Tongue (tissue), 2 donors: ENCODE results near the gene EFR3B. TPM values are rescaled to one million over a fixed set of nuclear protein-coding genes. Genes with fewer than 3 reads are reported as not detected.
"Not testable (repeated sequence)": the region's sequence is repeated elsewhere in the genome, so short reads cannot be mapped to it uniquely, and the experiment has no call there.

Experiments used
- DNase-seq: peaks from one replicate; pipeline ENCODE4 v3.0.0-alpha.2; 2015
- total RNA-seq: library from RNA; depleted of rRNA; stranded (reverse); fragments of >200 nt; gene quantifications from one replicate; pipeline ENCODE4 v1.2.3, GENCODE V29; 2014

EFR3B gene
- total RNA-seq, 1 donor from 2014 or later = 6.1 TPM

- not testable (repeated sequence) for DNase-seq
Measured at GRCh38 chr2:25150993-25151392, 109.1 kb downstream of the EFR3B start.

DNA sequence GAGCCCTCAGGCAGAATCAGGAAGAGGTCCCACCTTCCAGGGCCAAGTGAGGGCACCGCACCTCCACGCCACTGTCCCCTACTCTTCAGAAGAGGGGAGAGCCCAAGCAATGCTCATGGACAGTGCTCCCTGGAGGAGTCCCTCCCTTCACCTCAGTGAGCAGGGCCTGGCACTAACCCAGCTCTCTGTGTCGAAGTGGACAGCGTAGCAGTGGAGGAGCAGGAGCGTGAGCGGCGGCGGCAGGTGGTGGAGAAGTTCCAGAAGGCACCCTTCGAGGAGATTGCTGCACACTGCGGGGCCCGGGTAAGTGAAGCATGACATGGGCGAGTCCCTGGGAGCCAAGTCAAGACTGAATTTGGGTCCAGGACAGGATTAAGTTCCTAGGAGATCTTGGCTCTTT lies 109.8 kb downstream of the EFR3B start:
- peak; percentile 93 for DNase-seq

- no peak for DNase-seq
Measured at GRCh38 chr2:25155401-25155800, 113.5 kb downstream of the EFR3B start.

DNA sequence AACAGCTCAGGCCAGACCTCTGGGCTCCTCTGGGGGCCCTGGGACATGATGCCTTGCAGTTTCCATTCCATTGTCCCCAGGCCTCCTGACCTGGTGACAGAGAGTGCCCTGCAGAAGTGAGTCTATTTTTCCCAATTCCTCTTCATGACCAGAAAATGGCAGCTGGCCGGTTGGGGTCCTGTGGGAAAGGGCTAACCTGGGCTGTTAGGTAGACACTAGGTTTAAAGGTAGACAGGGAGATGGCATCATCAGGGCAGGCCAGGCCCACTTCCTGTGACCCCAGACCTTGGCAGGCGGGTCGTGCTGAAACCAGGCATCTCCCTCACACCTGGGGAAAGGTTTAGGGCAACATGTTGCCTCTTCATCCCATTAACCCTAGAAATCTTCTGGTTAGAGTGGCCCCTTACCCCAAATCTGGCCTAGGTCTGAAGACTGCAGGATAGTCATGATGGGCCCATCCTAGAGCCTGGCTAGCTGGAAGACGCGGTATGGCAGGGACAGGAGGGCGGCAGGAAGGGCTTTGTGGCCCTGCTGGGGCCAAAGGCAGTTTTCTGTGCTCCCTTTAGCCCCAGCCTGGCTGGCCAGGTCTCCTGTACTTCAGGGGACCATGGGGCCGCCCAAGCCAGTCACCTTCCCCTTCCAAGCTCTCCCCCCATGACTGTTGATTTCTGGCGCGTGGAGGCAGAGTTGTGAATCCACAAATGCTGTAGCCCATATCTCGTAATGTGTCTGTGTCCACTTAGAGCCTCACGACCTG lies 116.4 kb downstream of the EFR3B start:
- DNase-seq = no peak

DNA sequence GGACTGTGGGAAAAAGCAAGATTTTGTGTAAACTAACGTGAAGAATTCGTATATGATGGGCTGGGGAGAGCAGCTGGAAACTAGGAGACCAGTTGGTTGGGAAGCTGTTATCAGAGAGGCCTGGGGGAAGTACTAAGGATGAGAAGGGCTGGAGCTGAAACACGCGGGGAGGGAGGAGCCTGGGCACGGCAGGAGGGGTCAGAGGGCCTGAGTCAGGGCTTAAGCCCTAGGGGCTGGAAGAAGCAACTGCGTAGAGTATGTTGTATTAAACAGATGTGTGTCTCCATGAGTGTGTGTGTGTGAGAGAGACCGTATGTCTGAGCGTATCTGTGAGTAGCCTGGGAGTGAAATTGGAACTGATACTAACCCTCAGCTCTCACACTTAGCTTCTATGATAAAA lies 118.1 kb downstream of the EFR3B start:
- DNase-seq = peak; percentile 82

DNA sequence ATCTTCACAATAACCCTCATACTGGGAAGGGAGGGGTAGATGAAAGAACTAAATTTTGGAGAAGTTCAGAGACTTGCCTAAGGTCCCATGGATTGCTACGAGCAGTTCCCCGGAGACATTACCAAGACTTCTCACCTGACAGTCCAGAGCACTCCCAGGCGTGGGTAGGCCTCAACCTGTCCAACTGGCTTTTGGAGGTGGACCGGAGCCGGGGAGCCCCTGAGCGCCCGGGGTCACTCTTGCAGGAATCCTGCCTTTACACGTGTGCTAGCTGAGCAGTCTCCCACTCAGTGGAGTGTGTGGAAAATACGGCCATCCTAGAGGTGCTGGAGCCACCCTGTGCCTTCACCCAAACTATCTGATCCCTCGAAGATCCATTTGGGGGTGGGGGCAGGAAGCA lies 118.5 kb downstream of the EFR3B start:
- DNase-seq = no peak

DNA sequence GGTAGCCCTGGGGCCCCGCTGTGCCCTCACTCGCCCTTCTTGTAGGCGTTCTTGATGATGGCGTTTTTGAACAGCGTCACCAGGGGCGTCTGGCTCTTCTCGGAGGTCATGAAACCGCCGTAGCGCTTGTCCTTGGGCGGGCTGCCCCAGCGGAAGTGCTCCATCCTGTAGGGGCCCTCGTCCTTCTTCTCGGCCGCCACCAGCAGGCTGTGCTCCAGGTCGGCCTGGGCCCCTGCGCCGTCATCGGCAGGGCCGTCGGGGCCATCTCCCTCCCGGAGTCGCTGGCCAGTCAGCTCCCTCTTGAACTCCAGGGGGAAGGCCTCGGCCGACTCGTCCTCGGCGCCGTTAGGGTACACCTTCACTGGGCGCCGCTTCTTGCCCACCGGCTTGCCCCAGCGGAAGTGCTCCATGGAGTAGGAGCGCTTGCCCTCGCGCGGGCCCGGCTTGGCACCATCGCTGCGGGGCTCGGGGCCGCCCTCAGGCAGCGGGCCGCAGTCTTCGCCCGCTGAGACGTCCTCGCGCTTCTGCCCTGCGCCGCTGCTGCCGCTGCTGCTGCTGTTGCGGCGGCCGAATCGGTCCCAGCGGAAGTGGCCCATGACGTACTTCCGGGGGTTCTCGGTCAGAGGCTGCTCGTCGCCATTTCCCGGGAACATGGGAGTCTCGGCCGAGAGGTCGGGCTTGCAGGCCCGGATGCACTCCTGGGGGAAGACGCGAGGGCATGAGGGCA lies 119.3 kb downstream of the EFR3B start:
- peak; percentile 81 for DNase-seq

DNA sequence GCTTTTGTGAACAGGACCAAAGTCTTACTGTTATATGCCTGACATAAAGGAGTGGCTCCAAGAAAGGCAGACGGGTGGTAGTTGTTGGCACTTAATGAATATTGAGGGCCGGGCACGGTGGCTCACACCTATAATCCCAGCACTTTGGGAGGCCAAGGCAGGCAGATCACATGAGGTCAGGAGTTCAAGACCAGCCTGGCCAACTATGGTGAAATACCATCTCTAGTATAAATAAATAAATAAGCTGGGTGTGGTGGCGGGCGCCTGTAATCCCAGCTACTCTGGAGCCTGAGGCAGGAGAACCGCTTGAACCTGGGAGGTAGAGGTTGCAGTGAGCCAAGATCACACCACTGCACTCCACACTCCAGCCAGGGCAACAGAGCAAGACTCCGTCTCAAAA lies 120.2 kb downstream of the EFR3B start:
- not testable (repeated sequence) for DNase-seq

GRCh38 chr2:25164561-25164960 lies 122.7 kb downstream of the EFR3B start:
- DNase-seq = no peak

- no peak for DNase-seq
Measured at GRCh38 chr2:25165992-25166875, 124.4 kb downstream of the EFR3B start.

- peak; percentile 47 for DNase-seq
Measured at GRCh38 chr2:25168256-25169072, 126.6 kb downstream of the EFR3B start, which contains the start of gene POMC. POMC (minus strand) TSS chr2:25168580; CDS start chr2:25164772, 3,808 bp downstream.

DNA sequence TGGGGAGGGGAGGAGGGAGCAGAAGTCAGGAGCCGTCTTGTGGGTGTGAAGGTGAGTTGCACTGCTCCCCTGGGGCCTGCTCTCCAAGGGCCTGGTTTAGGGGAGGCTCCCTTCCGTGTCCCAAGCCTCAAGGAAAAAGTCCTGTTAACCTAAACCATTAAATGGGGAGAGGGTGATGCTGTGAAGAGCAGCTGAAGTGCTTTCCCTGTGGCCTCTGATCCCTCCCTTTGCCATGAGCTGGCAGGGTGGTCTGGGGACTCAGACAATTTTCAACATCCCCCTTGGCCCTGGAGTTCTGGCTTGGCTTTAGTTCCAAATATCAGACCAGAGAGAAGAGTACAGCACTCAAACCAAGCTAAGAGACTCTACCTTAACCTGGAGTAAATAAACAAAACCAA lies 127.2 kb downstream of the EFR3B start:
- DNase-seq = no peak

DNA sequence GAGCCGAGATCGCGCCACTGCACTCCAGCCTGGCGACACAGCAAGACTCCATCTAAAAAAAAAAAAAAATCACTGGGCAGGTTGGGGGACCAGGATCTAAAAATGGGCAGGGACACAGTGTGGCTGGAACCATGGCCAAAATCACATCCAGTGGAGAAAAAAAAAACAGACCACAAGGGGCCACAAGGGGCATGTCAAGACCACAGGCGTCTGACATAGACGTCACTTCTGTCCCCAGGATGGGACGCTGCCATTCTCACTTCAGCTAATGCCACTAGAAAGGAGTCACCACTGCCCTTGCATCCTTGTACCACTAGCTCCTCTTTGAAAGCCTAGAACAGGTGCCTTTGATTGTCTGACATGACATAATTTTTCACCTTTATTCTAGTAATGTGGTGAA lies 129.0 kb downstream of the EFR3B start:
- DNase-seq = no peak

GRCh38 chr2:25173719-25174118 lies 131.8 kb downstream of the EFR3B start:
- no peak for DNase-seq

DNA sequence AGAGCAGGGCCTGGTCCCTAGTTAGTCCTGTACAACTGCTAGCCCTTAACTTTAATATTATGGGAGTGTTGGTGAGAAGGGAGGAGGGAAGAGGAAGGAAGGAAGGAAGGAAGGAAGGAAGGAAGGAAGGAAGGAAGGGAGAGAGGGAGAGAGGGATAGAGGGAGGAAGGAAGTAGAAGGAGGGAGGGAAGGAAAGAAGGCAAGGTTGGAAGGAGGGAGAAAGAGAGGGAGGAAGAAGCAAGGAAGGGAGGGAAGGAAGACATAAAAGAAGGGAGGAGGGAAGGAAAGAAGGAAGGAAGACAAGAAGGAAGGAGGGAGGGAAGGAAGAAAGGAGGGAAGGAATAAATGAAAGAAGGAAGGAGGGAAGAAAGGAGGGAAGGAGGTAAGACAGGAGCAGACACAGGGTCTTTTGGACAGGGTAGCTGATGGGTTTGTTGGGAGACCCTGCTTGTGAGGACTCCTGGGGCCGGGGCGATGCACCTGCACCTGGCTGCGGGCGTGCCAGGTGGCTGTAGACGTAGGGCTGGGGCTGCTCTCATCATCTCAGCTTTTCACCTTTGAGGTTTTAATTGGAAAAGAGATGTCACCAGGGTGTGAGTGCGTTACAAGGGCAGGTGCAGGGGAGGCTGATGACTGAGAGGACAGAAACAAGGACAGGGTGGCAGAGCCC lies 132.5 kb downstream of the EFR3B start:
- DNase-seq = no peak

DNA sequence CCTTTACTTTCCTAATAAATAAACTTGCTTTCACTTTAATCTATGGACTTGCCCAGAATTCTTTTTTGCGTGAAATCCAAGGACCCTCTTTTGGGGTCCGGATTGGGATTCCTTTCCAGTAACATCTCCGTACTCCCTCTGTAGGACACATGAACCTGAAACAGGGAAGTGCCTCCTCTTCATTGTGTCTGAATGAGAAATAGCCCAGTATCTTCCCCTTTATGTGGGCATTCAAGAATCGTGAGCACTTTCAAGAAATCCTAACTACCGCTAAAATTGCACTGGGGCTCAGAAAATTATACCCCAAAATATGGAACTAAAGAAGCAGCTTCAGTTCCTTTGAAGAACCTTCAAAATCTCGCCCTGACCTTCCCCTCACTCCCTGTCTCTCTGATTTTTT lies 134.3 kb downstream of the EFR3B start:
- no peak for DNase-seq

DNA sequence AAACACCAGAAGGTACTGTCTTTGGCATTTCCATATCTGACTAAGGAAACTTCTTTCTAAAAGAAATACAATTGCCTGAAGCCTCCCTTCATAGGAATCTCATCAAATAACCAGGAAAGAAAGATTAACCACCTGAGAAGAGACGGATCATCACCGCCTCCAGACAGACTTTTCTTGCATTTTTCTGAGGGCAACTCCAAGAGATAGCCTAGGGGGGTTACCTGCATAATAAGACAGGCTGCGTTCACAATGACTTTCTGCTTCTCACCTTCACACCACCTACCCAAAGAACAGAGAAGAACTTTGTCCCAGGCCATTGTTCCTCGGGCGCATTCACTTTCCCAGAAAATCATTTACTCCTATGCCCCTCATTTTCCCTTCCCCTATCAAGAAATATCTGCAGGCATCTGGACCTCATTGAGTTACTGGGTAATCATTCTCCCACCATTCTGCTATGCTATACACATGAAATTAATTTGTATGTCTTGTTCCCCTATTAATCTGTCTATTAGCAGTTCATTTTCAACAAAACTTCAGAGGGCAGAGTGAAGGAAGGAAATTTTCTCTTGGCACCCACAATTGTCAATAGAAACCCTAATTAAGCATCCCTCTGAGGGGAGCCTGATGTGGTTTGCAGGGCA lies 134.8 kb downstream of the EFR3B start:
- DNase-seq = no peak

- DNase-seq = no peak
Measured at GRCh38 chr2:25177211-25177611, 135.3 kb downstream of the EFR3B start.

GRCh38 chr2:25178976-25179375 lies 137.1 kb downstream of the EFR3B start:
- no peak for DNase-seq

GRCh38 chr2:25184254-25184653 lies 142.4 kb downstream of the EFR3B start:
- peak; percentile 70 for DNase-seq
